ENCODE measurements around the gene CSNK1G2. TPM values are rescaled to one million over a fixed set of nuclear protein-coding genes. Genes with fewer than 3 reads are reported as not detected.

CSNK1G2 gene
- total and polyA plus RNA-seq, 8 donors, result 20.7 to 69.4 (median 27.9) TPM

DNA sequence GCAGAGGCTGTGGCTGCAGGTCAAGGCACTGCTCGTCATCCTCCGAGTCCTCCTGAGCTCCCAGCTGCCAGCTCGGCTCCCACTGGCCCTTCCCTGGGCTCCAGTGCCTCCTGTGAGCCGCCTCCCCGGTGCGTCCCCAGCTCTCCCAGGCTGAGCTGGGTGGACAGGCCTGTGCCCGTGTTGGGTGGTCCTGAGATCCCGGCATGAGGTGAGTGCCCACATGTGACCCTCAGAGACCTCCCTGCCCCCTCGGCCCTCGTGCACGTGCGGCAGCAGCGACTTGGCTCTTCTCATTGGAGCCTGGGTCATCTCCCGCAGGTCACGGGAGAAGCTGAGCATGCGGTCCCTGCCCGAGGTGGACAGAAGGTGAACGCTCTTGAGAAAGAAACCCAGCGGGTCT is 20.3 kb upstream of the CSNK1G2 start:
- H3K4me3 ChIP-seq, result no peak overlapping the region
- intact Hi-C loops (cut with DNase I), result no loop called here
- FAIRE-seq (no peak), DNase-seq (peak in 1 of 6 donors; percentile 69), ATAC-seq (no peak)
- H3K27me3 ChIP-seq, result no peaks in the 10 kb centered on the region
- no peaks in the 10 kb centered on the region for H3K4me1 ChIP-seq
- peaks cover 0 to 61% (median 19%) of the 10 kb centered on the region in 3 donors for H3K36me3 ChIP-seq
- TF ChIP-seq, protein P1, sequence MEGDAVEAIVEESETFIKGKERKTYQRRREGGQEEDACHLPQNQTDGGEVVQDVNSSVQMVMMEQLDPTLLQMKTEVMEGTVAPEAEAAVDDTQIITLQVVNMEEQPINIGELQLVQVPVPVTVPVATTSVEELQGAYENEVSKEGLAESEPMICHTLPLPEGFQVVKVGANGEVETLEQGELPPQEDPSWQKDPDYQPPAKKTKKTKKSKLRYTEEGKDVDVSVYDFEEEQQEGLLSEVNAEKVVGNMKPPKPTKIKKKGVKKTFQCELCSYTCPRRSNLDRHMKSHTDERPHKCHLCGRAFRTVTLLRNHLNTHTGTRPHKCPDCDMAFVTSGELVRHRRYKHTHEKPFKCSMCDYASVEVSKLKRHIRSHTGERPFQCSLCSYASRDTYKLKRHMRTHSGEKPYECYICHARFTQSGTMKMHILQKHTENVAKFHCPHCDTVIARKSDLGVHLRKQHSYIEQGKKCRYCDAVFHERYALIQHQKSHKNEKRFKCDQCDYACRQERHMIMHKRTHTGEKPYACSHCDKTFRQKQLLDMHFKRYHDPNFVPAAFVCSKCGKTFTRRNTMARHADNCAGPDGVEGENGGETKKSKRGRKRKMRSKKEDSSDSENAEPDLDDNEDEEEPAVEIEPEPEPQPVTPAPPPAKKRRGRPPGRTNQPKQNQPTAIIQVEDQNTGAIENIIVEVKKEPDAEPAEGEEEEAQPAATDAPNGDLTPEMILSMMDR (IDR thresholded peaks at IDR 0.05), result no peak
- H3K9me3 ChIP-seq, result no peaks in the 10 kb centered on the region
- WGBS, 2 donors, result 92 to 94% methylated on average over 19 of the region's 19 CpGs
- no peak overlapping the region for H3K27ac ChIP-seq

DNA sequence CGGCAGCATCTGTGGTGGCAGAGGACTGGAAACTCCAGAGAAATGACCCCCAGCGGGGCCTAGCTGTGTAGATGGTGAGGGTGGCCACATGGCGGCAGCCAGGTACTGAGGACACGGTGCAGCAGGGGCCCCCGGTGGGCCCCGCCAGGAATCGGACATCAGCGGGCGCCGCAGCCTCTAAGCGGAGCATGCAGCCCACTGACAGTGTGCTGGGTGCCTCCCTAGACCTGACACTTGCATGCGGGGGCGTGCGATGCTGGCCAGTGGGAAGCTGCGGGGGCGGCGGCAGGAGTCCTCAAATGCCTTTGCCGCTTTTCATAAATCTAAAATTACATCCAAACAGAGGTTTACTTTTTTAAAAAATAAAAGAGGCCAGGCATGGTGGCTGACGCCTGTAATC is 19.6 kb upstream of the CSNK1G2 start:
- intact Hi-C loops (cut with DNase I), result no loop called here
- ATAC-seq, result no peak
- no peak for FAIRE-seq
- Histone ChIP-seq H3K9me3 (no peaks in the 10 kb centered on the region), H3K27ac (no peak overlapping the region), H3K27me3 (no peaks in the 10 kb centered on the region), H3K36me3 (peaks cover 0 to 61% (median 19%) of the 10 kb centered on the region in 3 donors), H3K4me1 (no peaks in the 10 kb centered on the region), H3K4me3 (no peak overlapping the region)
- 94 to 95% methylated on average over 19 of the region's 19 CpGs for WGBS, 2 donors
- TF ChIP-seq, protein P1 (IDR thresholded peaks at IDR 0.05), result no peak
- no peak for DNase-seq

DNA sequence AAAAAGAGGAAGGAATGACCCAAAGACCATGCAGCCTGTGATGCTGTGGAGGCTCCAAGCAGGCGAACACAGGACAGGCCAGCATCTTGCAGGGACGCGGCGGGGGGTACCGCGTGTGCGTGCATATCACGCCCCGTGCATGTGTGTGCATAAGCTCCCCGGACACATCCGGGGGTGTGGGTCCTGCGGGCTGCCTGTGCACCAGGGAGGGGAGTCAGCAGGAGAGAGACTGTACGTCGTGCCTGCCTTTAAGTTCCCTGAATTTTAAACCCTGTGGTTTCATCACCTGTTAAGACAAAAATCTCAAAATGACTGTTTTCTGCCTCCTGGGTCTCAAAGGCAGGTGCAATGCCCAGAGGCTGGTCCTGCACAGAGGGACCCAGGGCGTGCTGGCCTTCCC is 19.1 kb upstream of the CSNK1G2 start:
- H3K27me3 ChIP-seq, result no peaks in the 10 kb centered on the region
- H3K4me1 ChIP-seq, result no peaks in the 10 kb centered on the region
- intact Hi-C loops (cut with DNase I), result no loop called here
- DNase-seq, result no peak
- no peak for FAIRE-seq
- no peaks in the 10 kb centered on the region for H3K9me3 ChIP-seq
- 96 to 98% methylated on average over 15 of the region's 15 CpGs for WGBS, 2 donors
- H3K27ac ChIP-seq, result no peak overlapping the region
- no peak for ATAC-seq
- TF ChIP-seq, protein P1 (IDR thresholded peaks at IDR 0.05), result no peak
- H3K4me3 ChIP-seq, result no peak overlapping the region
- peaks cover 0 to 61% (median 19%) of the 10 kb centered on the region in 3 donors for H3K36me3 ChIP-seq

DNA sequence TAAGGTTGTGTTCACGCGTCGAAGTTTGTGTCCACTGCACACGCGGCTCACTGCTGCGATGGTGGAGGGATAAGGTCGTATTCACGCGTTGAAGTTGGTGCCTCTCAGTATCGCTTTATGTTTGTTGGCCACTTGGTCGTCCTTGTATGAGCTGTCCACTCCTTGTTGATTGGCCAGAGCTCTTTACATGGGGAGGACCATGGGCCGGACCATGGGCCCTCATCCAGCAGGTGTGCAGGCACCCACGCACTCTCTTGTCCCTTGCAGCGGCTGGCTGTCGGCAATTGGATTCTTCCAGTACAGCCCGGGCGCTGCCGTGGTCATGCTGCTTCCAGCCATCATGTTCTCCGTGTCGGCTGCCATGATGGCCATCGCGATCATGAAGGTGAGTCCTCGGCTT is 18.2 kb upstream of the CSNK1G2 start:
- Histone ChIP-seq H3K27ac (no peak overlapping the region), H3K4me1 (no peaks in the 10 kb centered on the region), H3K4me3 (no peak overlapping the region), H3K9me3 (no peaks in the 10 kb centered on the region), H3K36me3 (peaks cover 0 to 58% (median 19%) of the 10 kb centered on the region in 3 donors), H3K27me3 (no peaks in the 10 kb centered on the region)
- no peak for ATAC-seq
- DNase-seq, result no peak
- no peak for FAIRE-seq
- WGBS, 2 donors, result 94 to 97% methylated on average over 23 of the region's 23 CpGs
- intact Hi-C loops (cut with DNase I), result no loop called here
- TF ChIP-seq, protein P1 (IDR thresholded peaks at IDR 0.05), result no peak

DNA sequence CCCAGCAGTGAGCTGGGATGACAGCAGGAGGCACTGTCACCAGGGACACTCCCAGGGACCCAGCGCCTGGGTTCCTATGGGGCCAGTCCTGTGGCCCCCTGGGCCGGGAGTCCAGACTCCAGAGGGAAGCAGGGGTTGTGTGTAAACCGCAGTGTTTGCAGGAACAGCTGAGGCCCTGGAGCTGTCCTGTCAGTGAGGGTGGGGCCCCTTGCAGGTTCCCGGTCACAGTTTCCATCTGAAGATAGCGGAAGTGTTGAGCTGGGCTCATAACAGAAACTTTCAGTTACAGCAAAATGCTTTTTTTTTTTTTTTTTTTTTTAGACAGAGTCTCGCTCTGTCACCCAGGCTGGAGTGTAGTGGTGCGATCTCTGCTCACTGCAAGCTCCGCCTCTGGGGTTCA is 17.7 kb upstream of the CSNK1G2 start:
- FAIRE-seq, result no peak

More for the DNA sequence above, 17.7 kb upstream of the CSNK1G2 start:
- Histone ChIP-seq H3K27ac (no peak overlapping the region), H3K4me3 (no peak overlapping the region), H3K27me3 (no peaks in the 10 kb centered on the region), H3K36me3 (peaks cover 0 to 53% (median 14%) of the 10 kb centered on the region in 3 donors), H3K4me1 (no peaks in the 10 kb centered on the region), H3K9me3 (no peaks in the 10 kb centered on the region)
- intact Hi-C loops (cut with DNase I), result no loop called here
- WGBS, 2 donors, result 91 to 95% methylated on average over 6 to 8 of the region's 8 CpGs
- ATAC-seq (peak in 2 of 4 donors; percentile 27 to 50), DNase-seq (no peak)
- TF ChIP-seq, protein P1 (IDR thresholded peaks at IDR 0.05), result no peak
